Osteoblast (primary cell): ENCODE measurements around the gene P2RX1. TPM values are rescaled to one million over a fixed set of nuclear protein-coding genes. Genes with fewer than 3 reads are reported as not detected.

Experiments used
- DNase-seq: peaks from one replicate; pipeline ENCODE4 v3.0.0; 2011; ENCODE audit warnings: low spot score, mixed read lengths; ENCODE audit not compliant: insufficient read length; ENCODE audit errors: missing footprints
- H2AFZ ChIP-seq: 2 replicates; pipeline ENCODE4 v1.6.0; 2011; ENCODE audit warnings: mild to moderate bottlenecking, low read length
- H3K27ac ChIP-seq: 2 replicates; pipeline ENCODE4 v1.5.1; 2011; ENCODE audit warnings: mild to moderate bottlenecking, low read depth, low read length, moderate library complexity
- H3K27me3 ChIP-seq: 2 replicates; pipeline ENCODE4 v1.6.0; 2012; ENCODE audit warnings: mild to moderate bottlenecking, control low read depth, inconsistent platforms, low read length, moderate library complexity; ENCODE audit not compliant: insufficient read depth
- H3K36me3 ChIP-seq: 2 replicates; pipeline ENCODE4 v1.5.1; 2011; ENCODE audit warnings: mild to moderate bottlenecking, low read length, control low read depth, moderate library complexity; ENCODE audit not compliant: insufficient read depth
- H3K4me1 ChIP-seq: 2 replicates; pipeline ENCODE4 v1.5.1; 2011; ENCODE audit warnings: mild to moderate bottlenecking, low read length, control low read depth, moderate library complexity; ENCODE audit not compliant: insufficient read depth
- H3K4me2 ChIP-seq: 2 replicates; pipeline ENCODE4 v1.6.0; 2011; ENCODE audit warnings: mild to moderate bottlenecking, low read length; ENCODE audit not compliant: insufficient read depth
- H3K4me3 ChIP-seq: fragments of 200-600 bp; sonication (generic); 3 replicates; pipeline ENCODE4 v1.5.1; 2012; ENCODE audit warnings: mild to moderate bottlenecking, low read length, inconsistent platforms; ENCODE audit not compliant: insufficient read depth
- H3K79me2 ChIP-seq: 2 replicates; pipeline ENCODE4 v1.6.0; 2012; ENCODE audit warnings: mild to moderate bottlenecking, low read length, control low read depth, inconsistent platforms; ENCODE audit not compliant: insufficient read depth
- H3K9me3 ChIP-seq: 2 replicates; pipeline ENCODE4 v1.5.1; 2011; ENCODE audit warnings: low read depth, low read length, control low read depth
- H4K20me1 ChIP-seq: 2 replicates; pipeline ENCODE4 v1.6.0; 2012; ENCODE audit warnings: mild to moderate bottlenecking, low read length, control low read depth; ENCODE audit not compliant: insufficient read depth
- CTCF ChIP-seq: IDR thresholded peaks from 2 replicates; pipeline ENCODE4 v1.5.1; 2011; ENCODE audit warnings: mild to moderate bottlenecking, low read depth, low read length, moderate library complexity; ENCODE audit errors: extremely low read depth
- total RNA-seq: library from RNA; depleted of rRNA; stranded (reverse); fragments of >200 nt; gene quantifications from 2 replicates; pipeline ENCODE4 v1.2.3, GENCODE V29; 2012

Gene P2RX1
- total RNA-seq, 1 donor = not detected

DNA sequence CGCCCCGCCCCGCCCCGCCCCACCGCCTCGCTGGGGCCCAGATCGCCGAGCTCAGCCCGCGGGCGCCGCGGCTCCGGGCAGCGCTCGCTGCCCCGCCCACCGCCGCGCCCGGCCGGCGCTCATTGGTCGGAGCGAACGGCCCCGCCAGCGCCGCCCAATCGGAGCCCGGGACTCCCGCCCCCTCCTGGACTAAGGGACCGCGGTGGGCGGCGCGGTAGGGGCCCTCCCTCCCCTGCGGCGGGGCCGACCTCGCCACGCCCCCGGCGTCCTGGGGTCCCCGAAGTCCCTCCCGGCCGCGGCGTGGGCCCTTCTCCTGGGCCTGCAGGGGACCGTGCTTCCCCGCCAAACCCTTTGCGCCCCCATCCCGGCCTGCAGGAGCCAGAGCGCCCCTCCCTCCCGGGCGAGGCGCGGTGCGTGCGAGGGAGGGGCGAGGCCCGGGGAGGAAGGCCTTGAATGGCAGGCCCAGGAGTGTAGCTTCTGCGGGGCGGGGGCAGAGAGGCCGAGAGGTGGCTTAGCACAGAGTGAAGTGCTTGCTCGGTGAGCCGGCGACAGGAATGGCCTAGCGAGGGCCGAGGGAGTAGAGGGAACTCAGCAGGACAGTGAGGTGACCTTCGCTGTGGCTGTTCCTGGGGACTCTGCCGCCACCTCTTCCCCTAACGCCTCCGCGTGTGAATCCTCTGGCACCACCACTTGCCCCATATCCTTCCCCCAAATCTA lies 23.1 kb downstream of the P2RX1 start, which contains the start of gene CAMKK1:
CAMKK1 (minus strand) TSS at position 51 of the 717 bp plus-strand sequence. CDS start 7,366 bp downstream, outside the sequence.
- Histone ChIP-seq H3K4me1 (peaks cover 40% of the 10 kb centered on the region), H3K4me2 (peak within 1 kb of the TSS; percentile 75), H2AFZ (peak within 1 kb of the TSS; percentile 82), H3K79me2 (peaks cover 11% of the 10 kb centered on the region), H3K27ac (peak within 1 kb of the TSS; percentile 43), H3K36me3 (no peaks in the 10 kb centered on the region), H4K20me1 (no peaks in the 10 kb centered on the region), H3K9me3 (no peaks in the 10 kb centered on the region), H3K4me3 (peak within 1 kb of the TSS; percentile 76), H3K27me3 (no peaks in the 10 kb centered on the region)
- peak; percentile 100 for DNase-seq
- TF ChIP-seq CTCF = no peak

GRCh38 chr17:3892095-3892998 lies 23.9 kb downstream of the P2RX1 start:
- DNase-seq = peak; percentile 96
- Histone ChIP-seq H2AFZ (no peak overlapping the region), H3K9me3 (no peaks in the 10 kb centered on the region), H3K36me3 (no peaks in the 10 kb centered on the region), H3K79me2 (peaks cover 19% of the 10 kb centered on the region), H3K27ac (peak overlapping the region; percentile 43), H3K4me1 (peaks cover 46% of the 10 kb centered on the region), H3K4me2 (peak overlapping the region; percentile 75), H3K27me3 (no peaks in the 10 kb centered on the region), H4K20me1 (no peaks in the 10 kb centered on the region), H3K4me3 (peak overlapping the region; percentile 76)
- TF ChIP-seq CTCF = no peak

DNA sequence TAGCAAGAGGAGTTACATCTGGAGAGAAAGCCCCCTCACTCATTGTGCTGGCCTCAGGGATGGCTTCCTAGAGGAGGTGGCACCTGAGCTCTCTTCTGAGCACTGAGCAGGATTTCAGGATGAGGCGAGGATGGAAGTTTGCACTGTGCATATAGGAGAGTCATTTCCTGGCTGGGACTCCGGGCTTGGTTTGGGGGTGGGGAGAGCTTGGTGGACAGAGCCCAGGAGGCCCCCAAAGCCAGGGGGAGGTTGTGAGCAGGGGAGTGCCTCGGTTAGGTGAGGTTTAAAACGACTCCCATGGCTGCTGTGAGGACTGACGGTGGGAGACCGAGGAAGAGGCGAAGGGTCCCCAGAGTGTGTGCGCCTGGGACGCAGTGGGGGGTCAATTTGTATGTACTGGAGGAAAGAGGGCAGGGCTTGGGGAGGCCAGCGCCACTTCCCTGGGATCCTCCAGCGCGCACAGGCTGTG lies 24.6 kb downstream of the P2RX1 start:
- TF ChIP-seq CTCF = no peak
- Histone ChIP-seq H3K79me2 (peaks cover 26% of the 10 kb centered on the region), H3K4me3 (peak overlapping the region; percentile 76), H3K9me3 (no peaks in the 10 kb centered on the region), H4K20me1 (no peaks in the 10 kb centered on the region), H3K4me2 (peak overlapping the region; percentile 75), H2AFZ (no peak overlapping the region), H3K36me3 (no peaks in the 10 kb centered on the region), H3K4me1 (peaks cover 46% of the 10 kb centered on the region), H3K27ac (peak overlapping the region; percentile 43), H3K27me3 (no peaks in the 10 kb centered on the region)
- peak; percentile 94 for DNase-seq

GRCh38 chr17:3890878-3891219 lies 25.4 kb downstream of the P2RX1 start:
- DNase-seq = no peak
- TF ChIP-seq CTCF = no peak
- H3K4me2 ChIP-seq = peak overlapping the region; percentile 75
- H2AFZ ChIP-seq = no peak overlapping the region
- no peaks in the 10 kb centered on the region for H3K9me3 ChIP-seq
- peaks cover 30% of the 10 kb centered on the region for H3K79me2 ChIP-seq
- H3K4me3 ChIP-seq = peak overlapping the region; percentile 48
- H3K36me3 ChIP-seq = no peaks in the 10 kb centered on the region
- H3K27ac ChIP-seq = peak overlapping the region; percentile 95
- H4K20me1 ChIP-seq = no peaks in the 10 kb centered on the region
- peaks cover 50% of the 10 kb centered on the region for H3K4me1 ChIP-seq
- no peaks in the 10 kb centered on the region for H3K27me3 ChIP-seq
